H1 (cell line): ENCODE measurements around the gene STIM1.

Experiments used
- CTCF ChIP-seq, 3 experiments: IDR thresholded peaks; 1 replicate in 2 of 3; 2 replicates in 1 of 3; pipeline versions ENCODE4 v1.5.1 to v1.6.1; 2011; ENCODE audit warnings: low read length in 3 of 3, mild to moderate bottlenecking in 3 of 3, inconsistent platforms in 2 of 3, low read depth in 1 of 3, moderate library complexity in 1 of 3; ENCODE audit not compliant: insufficient read depth in 1 of 3; ENCODE audit errors: control extremely low read depth in 1 of 3
- POLR2A ChIP-seq, 2 experiments: IDR thresholded peaks; 1 replicate in 1 of 2; 2 replicates in 1 of 2; pipeline ENCODE4 v1.6.1; 2011; ENCODE audit warnings: low read depth in 2 of 2, low read length in 2 of 2, mild to moderate bottlenecking in 2 of 2; ENCODE audit errors: control extremely low read depth in 1 of 2

- TF ChIP-seq CTCF (IDR thresholded peaks at IDR 0.05; ENCODE audit: control extremely low read depth in 1 of 3, insufficient read depth in 1 of 3, low read depth in 1 of 3, low read length in 3 of 3) (no peak), POLR2A (IDR thresholded peaks at IDR 0.05; ENCODE audit: control extremely low read depth in 1 of 2, low read depth in 2 of 2, low read length in 2 of 2) (no peak)
These were observed 109.6 kb downstream of the STIM1 start for GRCh38 chr11:3964935-3965604.
